Fibroblast of pulmonary artery (primary cell): ENCODE measurements around the gene RET.
"Not testable (repeated sequence)": the region's sequence is repeated elsewhere in the genome, so short reads cannot be mapped to it uniquely, and the experiment has no call there.

Source experiments
- DNase-seq: peaks from one replicate; pipeline ENCODE4 v3.0.0-alpha.2; 2010; ENCODE audit warnings: low read depth
- H3K4me3 ChIP-seq: replicated peaks from 2 replicates; pipeline ENCODE4 v1.5.1; 2011; ENCODE audit warnings: low read depth, mild to moderate bottlenecking, control low read depth, low read length, moderate library complexity
- CTCF ChIP-seq: IDR thresholded peaks from 2 replicates; pipeline ENCODE4 v1.5.1; 2011; ENCODE audit warnings: mild to moderate bottlenecking, control low read depth, low read length, inconsistent platforms; ENCODE audit errors: missing control alignments

RET gene

GRCh38 chr10:43138021-43138756 is 61.3 kb downstream of the RET start, which contains the start of gene CSGALNACT2:
Gene CSGALNACT2 (plus strand): TSS chr10:43138445. CDS start chr10:43155150, 16,705 bp downstream.
- no peak for TF ChIP-seq CTCF
- peak; percentile 86 for DNase-seq
- peak within 1 kb of the TSS; percentile 77 for H3K4me3 ChIP-seq

GRCh38 chr10:43138757-43139241 is 61.9 kb downstream of the RET start:
- TF ChIP-seq CTCF = no peak
- peak; percentile 47 for DNase-seq
- peak overlapping the region; percentile 77 for H3K4me3 ChIP-seq

- no peak for DNase-seq
- TF ChIP-seq CTCF = no peak
- no peak overlapping the region for H3K4me3 ChIP-seq
Measured at GRCh38 chr10:43141421-43141820, 64.6 kb downstream of the RET start.

- DNase-seq = no peak
- TF ChIP-seq CTCF = no peak
- H3K4me3 ChIP-seq = no peak overlapping the region
Measured at GRCh38 chr10:43145311-43145710, 68.4 kb downstream of the RET start.

GRCh38 chr10:43145936-43146335 is 69.1 kb downstream of the RET start:
- DNase-seq, H3K4me3 ChIP-seq: not testable (repeated sequence)

- no peak overlapping the region for H3K4me3 ChIP-seq
- no peak for TF ChIP-seq CTCF
- DNase-seq = peak; percentile 17
Measured at GRCh38 chr10:43151371-43151770, 74.5 kb downstream of the RET start.

GRCh38 chr10:43153901-43154300 is 77.0 kb downstream of the RET start:
- H3K4me3 ChIP-seq = no peak overlapping the region
- no peak for TF ChIP-seq CTCF
- DNase-seq = no peak
